Kidney capillary endothelial cell (primary cell): ENCODE results near the gene SEC24D.
A peak's percentile ranks its signal among the peaks of the same experiment; 100 is the strongest.
"Not testable (repeated sequence)": the region's sequence is repeated elsewhere in the genome, so short reads cannot be mapped to it uniquely, and the experiment has no call there.

Experiments
- DNase-seq: peaks from one replicate; pipeline ENCODE4 v3.0.0-alpha.2; 2018; ENCODE audit warnings: low spot score

Gene SEC24D

GRCh38 chr4:118835571-118836300 is at the start of gene SEC24D:
TSS of gene SEC24D (minus strand) at chr4:118836126. CDS start at chr4:118833696, 2,430 bp downstream.
- DNase-seq, result peak; percentile 90

GRCh38 chr4:118884716-118885115 is 48.8 kb upstream of the SEC24D start:
- DNase-seq, result no peak

GRCh38 chr4:118883861-118884260 is 47.9 kb upstream of the SEC24D start:
- no peak for DNase-seq

- DNase-seq, result no peak
Measured at GRCh38 chr4:118881512-118882146, 45.7 kb upstream of the SEC24D start.

GRCh38 chr4:118879409-118879808 is 43.5 kb upstream of the SEC24D start:
- no peak for DNase-seq

- not testable (repeated sequence) for DNase-seq
Measured at GRCh38 chr4:118878507-118878906, 42.6 kb upstream of the SEC24D start.

- DNase-seq, result no peak
Measured at GRCh38 chr4:118877797-118878196, 41.9 kb upstream of the SEC24D start.

GRCh38 chr4:118872181-118872580 is 36.3 kb upstream of the SEC24D start:
- no peak for DNase-seq

GRCh38 chr4:118869808-118870342 is 33.9 kb upstream of the SEC24D start:
- peak; percentile 69 for DNase-seq

GRCh38 chr4:118867311-118868067 is 31.6 kb upstream of the SEC24D start:
- no peak for DNase-seq

- DNase-seq, result no peak
Measured at GRCh38 chr4:118866442-118866841, 30.5 kb upstream of the SEC24D start.

- DNase-seq, result peak; percentile 51
Measured at GRCh38 chr4:118865091-118865708, 29.3 kb upstream of the SEC24D start.

GRCh38 chr4:118858779-118859178 is 22.9 kb upstream of the SEC24D start:
- no peak for DNase-seq

- no peak for DNase-seq
Measured at GRCh38 chr4:118857760-118858159, 21.8 kb upstream of the SEC24D start.

- DNase-seq, result no peak
Measured at GRCh38 chr4:118850488-118851173, 14.7 kb upstream of the SEC24D start.

GRCh38 chr4:118849867-118850487 is 14.1 kb upstream of the SEC24D start:
- no peak for DNase-seq

GRCh38 chr4:118848901-118849300 is 13.0 kb upstream of the SEC24D start:
- DNase-seq, result no peak

GRCh38 chr4:118848242-118848641 is 12.3 kb upstream of the SEC24D start:
- no peak for DNase-seq

GRCh38 chr4:118846979-118847378 is 11.1 kb upstream of the SEC24D start:
- DNase-seq, result no peak

- DNase-seq, result no peak
Measured at GRCh38 chr4:118845552-118846050, 9.7 kb upstream of the SEC24D start.

- DNase-seq, result no peak
Measured at GRCh38 chr4:118843237-118843636, 7.3 kb upstream of the SEC24D start.
